ENCODE results near the gene KPNA1.

GRCh38 chr3:122508135-122508914 is 6.4 kb downstream of the KPNA1 start:
- TF ChIP-seq POLR2AphosphoS5 (IDR thresholded peaks at IDR 0.05; ENCODE audit: low read depth) (no peak), EZH2 (IDR thresholded peaks at IDR 0.05; ENCODE audit: low read depth, unreplicated experiment) (no peak), CTCF (conservative IDR thresholded peaks at IDR 0.05; ENCODE audit: low read depth in 2 of 2) (no peak), REST (IDR thresholded peaks at IDR 0.05; ENCODE audit: unreplicated experiment) (no peak), CREB1 (CRISPR knock-in tag; IDR thresholded peaks at IDR 0.05; ENCODE audit: low read depth) (no peak), ZNF331 (CRISPR knock-in tag; IDR thresholded peaks at IDR 0.05; ENCODE audit: low read depth) (no peak), EZH2phosphoT487 (IDR thresholded peaks at IDR 0.05; ENCODE audit: unreplicated experiment) (no peak), ETS1 (IDR thresholded peaks at IDR 0.05) (no peak), JUNB (IDR thresholded peaks at IDR 0.05; ENCODE audit: unreplicated experiment) (no peak), NANOG (IDR thresholded peaks at IDR 0.05; ENCODE audit: borderline replicate concordance) (no peak), ZNF114 (CRISPR knock-in tag; IDR thresholded peaks at IDR 0.05) (no peak), ZNF462 (CRISPR knock-in tag; IDR thresholded peaks at IDR 0.05) (no peak)

Data from GM23338 (cell line).